Astrocyte (in vitro differentiated cells and primary cell): ENCODE results near the gene AKR1C4.
"Not testable (repeated sequence)": the region's sequence is repeated elsewhere in the genome, so short reads cannot be mapped to it uniquely, and the experiment has no call there.

ENCODE experiments used
- CTCF ChIP-seq: IDR thresholded peaks from 2 replicates; pipeline ENCODE4 v1.5.1; 2011; ENCODE audit warnings: low read depth, mild to moderate bottlenecking, inconsistent platforms, low read length, moderate library complexity; ENCODE audit not compliant: insufficient read depth
- EZH2 ChIP-seq: IDR thresholded peaks from 2 replicates; pipeline ENCODE4 v1.6.1; 2012; ENCODE audit warnings: mild to moderate bottlenecking, low read length, inconsistent platforms; ENCODE audit not compliant: insufficient read depth

GRCh38 chr10:5222942-5223341, 26.3 kb downstream of the AKR1C4 start:
- not testable (repeated sequence) for TF ChIP-seq CTCF, EZH2
